Measurements from ENCODE around the gene BTBD7. TPM values are rescaled to one million over a fixed set of nuclear protein-coding genes. Genes with fewer than 3 reads are reported as not detected.

The BTBD7 gene
- total and polyA plus RNA-seq, 2 experiments from 2014 or later, result 24.4 to 32.8 TPM

DNA sequence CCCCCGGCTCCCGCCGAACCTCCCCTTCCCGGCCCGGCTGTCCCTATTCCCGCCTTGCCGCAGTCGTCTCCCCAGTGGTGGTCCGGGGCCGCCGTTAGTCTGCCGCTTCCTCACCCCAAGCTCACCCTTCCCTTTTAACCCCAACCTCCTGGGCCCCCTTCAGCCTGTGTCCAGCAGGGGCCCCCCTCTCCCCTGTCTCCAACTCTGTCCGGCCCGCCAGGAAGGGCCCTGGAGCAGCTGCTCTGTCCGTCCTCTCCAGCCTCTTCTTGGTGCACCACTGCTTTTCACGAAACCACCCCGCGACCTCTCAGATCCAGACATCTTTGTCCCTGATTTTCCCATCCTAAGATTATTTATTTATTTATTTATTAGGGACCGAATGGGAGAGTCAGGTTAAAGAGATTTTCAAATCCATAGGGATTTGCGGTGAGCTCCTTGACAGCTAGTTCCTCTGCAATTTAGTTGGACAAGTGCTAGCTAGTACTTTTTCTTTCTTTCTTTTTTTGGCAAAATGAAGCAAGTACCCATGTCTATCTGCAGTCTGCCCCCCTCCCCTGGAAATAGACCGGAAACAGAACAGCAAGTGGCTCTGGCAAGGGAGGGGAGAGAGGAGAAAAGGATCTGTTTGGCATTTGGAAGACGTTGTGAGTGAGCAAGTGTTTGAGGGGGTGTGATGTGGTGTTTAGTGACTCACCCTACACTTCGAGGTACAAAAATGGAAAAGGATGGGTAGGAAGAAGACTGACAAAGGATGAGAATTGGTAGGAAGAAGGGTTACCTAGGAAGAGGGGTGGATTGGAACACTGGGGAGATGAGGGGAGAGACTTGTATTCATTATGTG is 125.1 kb downstream of the BTBD7 start:
- Mint-ChIP-seq H3K36me3 (ENCODE audit: low read depth) (peaks cover 15% of the 10 kb centered on the region), H3K4me3 (peak overlapping the region; percentile 77), H3K27me3 (ENCODE audit: insufficient read depth, low read depth, poor library complexity) (peaks cover 5% of the 10 kb centered on the region), H3K4me1 (peaks cover 7% of the 10 kb centered on the region; the same call in 2 of the 3 replicates), H3K9me3 (0 out of 3 replicates have a peak, but pooled peaks cover 2% of the 10 kb centered on the region), H3K27ac (peak overlapping the region; percentile 64)
- peak overlapping the region; percentile 90 for H3K4me2 ChIP-seq
- no peaks in the 10 kb centered on the region; the same call in 1 of the 2 replicates for H4K20me1 ChIP-seq (replicated peaks; ENCODE audit: insufficient read depth)
- no peaks in the 10 kb centered on the region; the same call in 1 of the 2 replicates for H3K36me3 ChIP-seq (ENCODE audit: insufficient read depth)
- H3K4me3 ChIP-seq, result peak overlapping the region; percentile 76
- H2AFZ ChIP-seq, result peak overlapping the region; percentile 72
- peak; percentile 83 for ATAC-seq
- no peaks in the 10 kb centered on the region for H3K9me2 ChIP-seq (ENCODE audit: insufficient read depth)
- peak; percentile 55 to 77 for TF ChIP-seq CTCF (conservative IDR thresholded peaks at IDR 0.05; ENCODE audit: low read depth in 2 of 2)
- no peak for TF ChIP-seq ZNF114 (CRISPR knock-in tag; IDR thresholded peaks at IDR 0.05)
- TF ChIP-seq, protein P1, sequence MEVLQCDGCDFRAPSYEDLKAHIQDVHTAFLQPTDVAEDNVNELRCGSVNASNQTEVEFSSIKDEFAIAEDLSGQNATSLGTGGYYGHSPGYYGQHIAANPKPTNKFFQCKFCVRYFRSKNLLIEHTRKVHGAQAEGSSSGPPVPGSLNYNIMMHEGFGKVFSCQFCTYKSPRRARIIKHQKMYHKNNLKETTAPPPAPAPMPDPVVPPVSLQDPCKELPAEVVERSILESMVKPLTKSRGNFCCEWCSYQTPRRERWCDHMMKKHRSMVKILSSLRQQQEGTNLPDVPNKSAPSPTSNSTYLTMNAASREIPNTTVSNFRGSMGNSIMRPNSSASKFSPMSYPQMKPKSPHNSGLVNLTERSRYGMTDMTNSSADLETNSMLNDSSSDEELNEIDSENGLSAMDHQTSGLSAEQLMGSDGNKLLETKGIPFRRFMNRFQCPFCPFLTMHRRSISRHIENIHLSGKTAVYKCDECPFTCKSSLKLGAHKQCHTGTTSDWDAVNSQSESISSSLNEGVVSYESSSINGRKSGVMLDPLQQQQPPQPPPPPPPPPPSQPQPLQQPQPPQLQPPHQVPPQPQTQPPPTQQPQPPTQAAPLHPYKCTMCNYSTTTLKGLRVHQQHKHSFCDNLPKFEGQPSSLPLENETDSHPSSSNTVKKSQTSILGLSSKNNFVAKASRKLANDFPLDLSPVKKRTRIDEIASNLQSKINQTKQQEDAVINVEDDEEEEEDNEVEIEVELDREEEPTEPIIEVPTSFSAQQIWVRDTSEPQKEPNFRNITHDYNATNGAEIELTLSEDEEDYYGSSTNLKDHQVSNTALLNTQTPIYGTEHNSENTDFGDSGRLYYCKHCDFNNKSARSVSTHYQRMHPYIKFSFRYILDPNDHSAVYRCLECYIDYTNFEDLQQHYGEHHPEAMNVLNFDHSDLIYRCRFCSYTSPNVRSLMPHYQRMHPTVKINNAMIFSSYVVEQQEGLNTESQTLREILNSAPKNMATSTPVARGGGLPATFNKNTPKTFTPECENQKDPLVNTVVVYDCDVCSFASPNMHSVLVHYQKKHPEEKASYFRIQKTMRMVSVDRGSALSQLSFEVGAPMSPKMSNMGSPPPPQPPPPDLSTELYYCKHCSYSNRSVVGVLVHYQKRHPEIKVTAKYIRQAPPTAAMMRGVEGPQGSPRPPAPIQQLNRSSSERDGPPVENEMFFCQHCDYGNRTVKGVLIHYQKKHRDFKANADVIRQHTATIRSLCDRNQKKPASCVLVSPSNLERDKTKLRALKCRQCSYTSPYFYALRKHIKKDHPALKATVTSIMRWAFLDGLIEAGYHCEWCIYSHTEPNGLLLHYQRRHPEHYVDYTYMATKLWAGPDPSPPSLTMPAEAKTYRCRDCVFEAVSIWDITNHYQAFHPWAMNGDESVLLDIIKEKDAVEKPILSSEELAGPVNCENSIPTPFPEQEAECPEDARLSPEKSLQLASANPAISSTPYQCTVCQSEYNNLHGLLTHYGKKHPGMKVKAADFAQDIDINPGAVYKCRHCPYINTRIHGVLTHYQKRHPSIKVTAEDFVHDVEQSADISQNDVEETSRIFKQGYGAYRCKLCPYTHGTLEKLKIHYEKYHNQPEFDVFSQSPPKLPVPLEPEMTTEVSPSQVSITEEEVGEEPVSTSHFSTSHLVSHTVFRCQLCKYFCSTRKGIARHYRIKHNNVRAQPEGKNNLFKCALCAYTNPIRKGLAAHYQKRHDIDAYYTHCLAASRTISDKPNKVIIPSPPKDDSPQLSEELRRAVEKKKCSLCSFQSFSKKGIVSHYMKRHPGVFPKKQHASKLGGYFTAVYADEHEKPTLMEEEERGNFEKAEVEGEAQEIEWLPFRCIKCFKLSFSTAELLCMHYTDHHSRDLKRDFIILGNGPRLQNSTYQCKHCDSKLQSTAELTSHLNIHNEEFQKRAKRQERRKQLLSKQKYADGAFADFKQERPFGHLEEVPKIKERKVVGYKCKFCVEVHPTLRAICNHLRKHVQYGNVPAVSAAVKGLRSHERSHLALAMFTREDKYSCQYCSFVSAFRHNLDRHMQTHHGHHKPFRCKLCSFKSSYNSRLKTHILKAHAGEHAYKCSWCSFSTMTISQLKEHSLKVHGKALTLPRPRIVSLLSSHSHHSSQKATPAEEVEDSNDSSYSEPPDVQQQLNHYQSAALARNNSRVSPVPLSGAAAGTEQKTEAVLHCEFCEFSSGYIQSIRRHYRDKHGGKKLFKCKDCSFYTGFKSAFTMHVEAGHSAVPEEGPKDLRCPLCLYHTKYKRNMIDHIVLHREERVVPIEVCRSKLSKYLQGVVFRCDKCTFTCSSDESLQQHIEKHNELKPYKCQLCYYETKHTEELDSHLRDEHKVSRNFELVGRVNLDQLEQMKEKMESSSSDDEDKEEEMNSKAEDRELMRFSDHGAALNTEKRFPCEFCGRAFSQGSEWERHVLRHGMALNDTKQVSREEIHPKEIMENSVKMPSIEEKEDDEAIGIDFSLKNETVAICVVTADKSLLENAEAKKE (CRISPR knock-in tag; IDR thresholded peaks at IDR 0.05), result no peak
- H3K79me2 ChIP-seq (replicated peaks; ENCODE audit: insufficient read depth), result peaks cover 29% of the 10 kb centered on the region
- peak overlapping the region; percentile 50; the same call in 1 of the 2 replicates for H3K27ac ChIP-seq (ENCODE audit: low read depth)
- H3K27me3 ChIP-seq (ENCODE audit: insufficient read depth), result no peaks in the 10 kb centered on the region
- peaks cover 4% of the 10 kb centered on the region; the same call in 1 of the 2 replicates for H3F3A ChIP-seq (replicated peaks; ENCODE audit: low read depth)
- peaks cover 3% of the 10 kb centered on the region; the same call in 1 of the 2 replicates for H3K4me1 ChIP-seq (ENCODE audit: insufficient read depth)
- peak; percentile 78 for DNase-seq (ENCODE audit: low spot score)

All from GM23338 (cell line).